ENCODE measurements around the gene RASGRF1. TPM values are rescaled to one million over a fixed set of nuclear protein-coding genes. Genes with fewer than 3 reads are reported as not detected.

Gene RASGRF1
- total and polyA plus RNA-seq, 8 donors, result 0.10 to 3.8 (median 1.2) TPM; not detected in 4

DNA sequence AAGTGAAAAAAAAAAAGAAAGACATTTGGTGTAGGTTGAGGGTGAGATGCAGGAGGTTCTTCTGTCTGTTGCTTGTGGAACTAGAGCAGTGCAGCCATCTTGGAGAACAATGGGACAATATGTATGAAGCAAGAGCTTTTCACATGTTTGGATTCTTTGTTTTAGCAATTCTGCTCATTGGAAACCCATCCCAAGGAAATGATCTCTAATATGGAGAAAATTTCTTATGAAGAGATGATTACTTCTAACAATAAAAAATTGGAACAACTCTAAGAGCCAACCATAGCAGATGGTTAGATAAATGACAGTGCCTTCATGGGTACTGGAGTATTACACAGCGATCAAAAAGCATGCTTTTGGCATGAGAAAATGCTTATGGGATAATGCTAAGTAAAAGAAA lies 56.3 kb downstream of the RASGRF1 start:
- WGBS, 5 donors, result 96 to 100% (median 98%) methylated on average over 1 of the region's 1 CpG
- no peak overlapping the region for H3K4me3 ChIP-seq
- H3K9me3 ChIP-seq, result no peaks in the 10 kb centered on the region
- H3K27me3 ChIP-seq, result peaks cover 0 to 32% (median 0%) of the 10 kb centered on the region in 3 donors
- no peaks in the 10 kb centered on the region for H3K4me1 ChIP-seq
- H3K27ac ChIP-seq, result no peak overlapping the region
- intact Hi-C loops (cut with DNase I; ENCODE audit: low total_unique reads), result no loop called here
- TF ChIP-seq POLR2AphosphoS5 (IDR thresholded peaks at IDR 0.05) (no peak), CTCF (IDR thresholded peaks at IDR 0.05) (no peak), POLR2A (IDR thresholded peaks at IDR 0.05) (no peak), EP300 (IDR thresholded peaks at IDR 0.05) (no peak)
- H3K36me3 ChIP-seq, result no peaks in the 10 kb centered on the region
- no peak for DNase-seq

GRCh38 chr15:79032656-79033055 lies 57.9 kb downstream of the RASGRF1 start:
- Histone ChIP-seq H3K4me1 (no peaks in the 10 kb centered on the region), H3K27me3 (peaks cover 0 to 25% (median 0%) of the 10 kb centered on the region in 3 donors), H3K36me3 (no peaks in the 10 kb centered on the region), H3K4me3 (no peak overlapping the region), H3K9me3 (no peaks in the 10 kb centered on the region), H3K27ac (no peak overlapping the region)
- TF ChIP-seq CTCF (IDR thresholded peaks at IDR 0.05), result no peak
- no peak for TF ChIP-seq POLR2A (IDR thresholded peaks at IDR 0.05)
- no peak for TF ChIP-seq POLR2AphosphoS5 (IDR thresholded peaks at IDR 0.05)
- no peak for TF ChIP-seq EP300 (IDR thresholded peaks at IDR 0.05)
- no peak for DNase-seq
- WGBS, 5 donors, result 43 to 64% (median 49%) methylated on average over 3 to 6 of the region's 6 CpGs
- intact Hi-C loops (cut with DNase I; ENCODE audit: low total_unique reads), result no loop called here

DNA sequence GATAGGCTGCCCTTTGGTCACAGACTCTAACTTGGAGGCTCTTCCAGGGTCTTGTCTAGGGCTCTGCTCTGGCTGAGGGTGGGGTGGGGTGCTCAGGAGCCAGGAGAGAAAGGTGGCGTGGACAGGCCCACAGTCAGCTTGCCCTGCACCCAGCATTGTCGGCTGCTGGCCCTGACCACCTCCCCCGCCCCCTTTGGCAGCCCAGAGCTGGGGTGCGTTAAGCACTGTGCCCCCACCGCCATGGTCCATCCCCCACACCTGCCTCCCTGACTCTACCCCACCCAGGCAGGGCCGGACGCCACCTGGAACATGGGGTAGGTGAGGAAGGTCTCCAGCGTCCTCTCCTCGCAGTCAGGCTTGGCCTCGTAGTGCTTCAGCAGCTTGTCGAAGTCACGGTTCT lies 58.8 kb downstream of the RASGRF1 start:
- Histone ChIP-seq H3K27ac (no peak overlapping the region), H3K9me3 (no peaks in the 10 kb centered on the region), H3K27me3 (peaks cover 0 to 19% (median 0%) of the 10 kb centered on the region in 3 donors), H3K36me3 (no peaks in the 10 kb centered on the region), H3K4me3 (no peak overlapping the region), H3K4me1 (no peaks in the 10 kb centered on the region)
- intact Hi-C loops (cut with DNase I; ENCODE audit: low total_unique reads), result no loop called here
- no peak for DNase-seq
- 76 to 93% (median 90%) methylated on average over 5 to 12 of the region's 12 CpGs for WGBS, 5 donors
- TF ChIP-seq CTCF (IDR thresholded peaks at IDR 0.05) (no peak), POLR2AphosphoS5 (IDR thresholded peaks at IDR 0.05) (no peak), EP300 (IDR thresholded peaks at IDR 0.05) (no peak), POLR2A (IDR thresholded peaks at IDR 0.05) (no peak)

DNA sequence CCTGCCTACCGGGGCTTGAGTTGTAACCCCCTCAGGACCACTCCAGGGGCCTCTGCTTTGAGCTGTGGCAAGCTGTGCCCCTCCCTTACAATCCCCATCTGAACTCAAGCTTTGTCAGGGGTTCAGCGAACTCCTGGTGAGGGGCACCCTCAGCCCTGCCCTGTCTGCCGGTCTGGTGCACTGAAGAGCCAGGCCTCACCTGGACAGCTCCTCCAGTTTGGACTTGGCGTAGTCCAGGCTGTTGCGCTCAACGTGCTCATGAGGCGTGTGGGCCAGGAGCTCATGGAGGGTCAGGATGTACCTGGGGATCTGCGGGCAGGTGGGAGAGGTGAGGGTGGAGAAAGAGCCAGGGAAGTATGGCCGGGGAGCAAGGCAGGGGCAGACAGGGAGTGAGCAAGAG lies 59.4 kb downstream of the RASGRF1 start:
- DNase-seq, result no peak
- TF ChIP-seq POLR2A (IDR thresholded peaks at IDR 0.05) (no peak), EP300 (IDR thresholded peaks at IDR 0.05) (no peak), POLR2AphosphoS5 (IDR thresholded peaks at IDR 0.05) (no peak), CTCF (IDR thresholded peaks at IDR 0.05) (no peak)
- no peak overlapping the region for H3K4me3 ChIP-seq
- H3K9me3 ChIP-seq, result no peaks in the 10 kb centered on the region
- 80 to 87% (median 84%) methylated on average over 9 of the region's 9 CpGs for WGBS, 5 donors
- H3K36me3 ChIP-seq, result no peaks in the 10 kb centered on the region
- H3K4me1 ChIP-seq, result no peaks in the 10 kb centered on the region
- H3K27ac ChIP-seq, result no peak overlapping the region
- intact Hi-C loops (cut with DNase I; ENCODE audit: low total_unique reads), result no loop called here
- peaks cover 0 to 17% (median 0%) of the 10 kb centered on the region in 3 donors for H3K27me3 ChIP-seq
